Activated T-cell treated with anti-CD3 and anti-CD28 coated beads, Interleukin-2, amount 50 U/mL, for 48 hours (primary cell): ENCODE results near the gene ZNF467.
A peak's percentile ranks its signal among the peaks of the same experiment; 100 is the strongest.

Experiments
- DNase-seq, 2 experiments: peaks; one replicate each; pipeline ENCODE4 v3.0.0-alpha.2; 2020

Gene ZNF467

GRCh38 chr7:149808311-149808710 lies 34.9 kb upstream of the ZNF467 start:
- DNase-seq, result no peak

GRCh38 chr7:149806726-149807125 lies 33.3 kb upstream of the ZNF467 start:
- DNase-seq, result no peak

GRCh38 chr7:149804106-149804505 lies 30.7 kb upstream of the ZNF467 start:
- DNase-seq, result no peak

- no peak for DNase-seq
These were observed 30.2 kb upstream of the ZNF467 start for GRCh38 chr7:149803551-149804074.

GRCh38 chr7:149802966-149803365 lies 29.6 kb upstream of the ZNF467 start:
- DNase-seq, result no peak

GRCh38 chr7:149801816-149802215 lies 28.4 kb upstream of the ZNF467 start:
- DNase-seq, result no peak

- DNase-seq, result no peak
These were observed 27.7 kb upstream of the ZNF467 start for GRCh38 chr7:149801002-149801566.

- DNase-seq, result no peak
These were observed 26.8 kb upstream of the ZNF467 start for GRCh38 chr7:149800169-149800555.

- peak; percentile 67 to 68 for DNase-seq
These were observed 26.2 kb upstream of the ZNF467 start for GRCh38 chr7:149799397-149800168.

GRCh38 chr7:149797771-149798170 lies 24.4 kb upstream of the ZNF467 start:
- DNase-seq, result no peak

- no peak for DNase-seq
These were observed 23.0 kb upstream of the ZNF467 start for GRCh38 chr7:149796287-149796860.

- DNase-seq, result no peak
These were observed 21.7 kb upstream of the ZNF467 start for GRCh38 chr7:149795126-149795525.

GRCh38 chr7:149794661-149795060 lies 21.3 kb upstream of the ZNF467 start:
- no peak for DNase-seq

GRCh38 chr7:149793261-149793660 lies 19.9 kb upstream of the ZNF467 start:
- no peak for DNase-seq

- DNase-seq, result no peak
These were observed 18.8 kb upstream of the ZNF467 start for GRCh38 chr7:149792220-149792595.

- no peak for DNase-seq
These were observed 18.2 kb upstream of the ZNF467 start for GRCh38 chr7:149791411-149792219.

GRCh38 chr7:149790754-149791360 lies 17.5 kb upstream of the ZNF467 start:
- DNase-seq, result no peak

- DNase-seq, result peak; percentile 61 to 73
These were observed 16.8 kb upstream of the ZNF467 start for GRCh38 chr7:149790146-149790548.

- no peak for DNase-seq
These were observed 15.7 kb upstream of the ZNF467 start for GRCh38 chr7:149789101-149789500.

- DNase-seq, result no peak
These were observed 15.0 kb upstream of the ZNF467 start for GRCh38 chr7:149788300-149788851.

GRCh38 chr7:149787428-149788299 lies 14.3 kb upstream of the ZNF467 start:
- peak; percentile 45 to 54 for DNase-seq
